Mesendoderm (in vitro differentiated cells): ENCODE measurements around the gene DAB2IP.

Experiments used
- DNase-seq: peaks from one replicate; pipeline ENCODE4 v3.0.0; 2013
- H2AK5ac ChIP-seq: 2 replicates; pipeline ENCODE4 v1.6.1; 2013; ENCODE audit warnings: low read length, inconsistent platforms
- H2BK120ac ChIP-seq: 2 replicates; pipeline ENCODE4 v1.6.1; 2013; ENCODE audit warnings: low read depth, mild to moderate bottlenecking, low read length, moderate library complexity, mixed read lengths
- H2BK15ac ChIP-seq: replicated peaks from 2 replicates; pipeline ENCODE4 v1.6.1; 2013; ENCODE audit warnings: low read depth, mild to moderate bottlenecking, moderate library complexity
- H2BK5ac ChIP-seq: 2 replicates; pipeline ENCODE4 v1.6.1; 2013; ENCODE audit warnings: low read length, inconsistent platforms
- H3K18ac ChIP-seq: 2 replicates; pipeline ENCODE4 v1.6.1; 2013; ENCODE audit warnings: mild to moderate bottlenecking, low read length, mixed read lengths
- H3K23ac ChIP-seq: one replicate; pipeline ENCODE4 v1.6.1; 2013; ENCODE audit warnings: low read length
- H3K27ac ChIP-seq: 2 replicates; pipeline ENCODE4 v1.5.1; 2013; ENCODE audit warnings: low read depth, mild to moderate bottlenecking, inconsistent platforms, low read length, moderate library complexity
- H3K27me3 ChIP-seq: 2 replicates; pipeline ENCODE4 v1.6.1; 2013; ENCODE audit warnings: low read length, control low read depth, mild to moderate bottlenecking, inconsistent platforms; ENCODE audit not compliant: insufficient read depth, poor library complexity
- H3K36me3 ChIP-seq: 2 replicates; pipeline ENCODE4 v1.6.1; 2013; ENCODE audit warnings: low read length, inconsistent platforms; ENCODE audit not compliant: control insufficient read depth, insufficient read depth
- H3K4ac ChIP-seq: one replicate; pipeline ENCODE4 v1.6.1; 2013; ENCODE audit warnings: low read depth, mild to moderate bottlenecking, low read length, moderate library complexity
- H3K4me1 ChIP-seq: 2 replicates; pipeline ENCODE4 v1.6.1; 2013; ENCODE audit warnings: low read depth, low read length, inconsistent platforms; ENCODE audit not compliant: control insufficient read depth
- H3K4me2 ChIP-seq: 2 replicates; pipeline ENCODE4 v1.6.1; 2013; ENCODE audit warnings: low read length
- H3K4me3 ChIP-seq: 2 replicates; pipeline ENCODE4 v1.5.1; 2013; ENCODE audit warnings: mild to moderate bottlenecking, low read length
- H3K56ac ChIP-seq: one replicate; pipeline ENCODE4 v1.6.1; 2013; ENCODE audit warnings: low read length
- H3K79me1 ChIP-seq: 2 replicates; pipeline ENCODE4 v1.6.1; 2013; ENCODE audit warnings: low read length, inconsistent platforms
- H3K79me2 ChIP-seq: 2 replicates; pipeline ENCODE4 v1.6.1; 2013; ENCODE audit warnings: mild to moderate bottlenecking, low read length; ENCODE audit not compliant: control insufficient read depth, insufficient read depth
- H3K9ac ChIP-seq: 2 replicates; pipeline ENCODE4 v1.6.1; 2013; ENCODE audit warnings: low read length, inconsistent platforms
- H4K5ac ChIP-seq: one replicate; pipeline ENCODE4 v1.6.1; 2013; ENCODE audit warnings: low read length
- H4K8ac ChIP-seq: one replicate; pipeline ENCODE4 v1.6.1; 2013; ENCODE audit warnings: low read depth, mild to moderate bottlenecking, control low read depth, low read length, moderate library complexity
- WGBS: extraction: QIAGEN DNeasy Blood & Tissue Kit; methylation state at CpG from one replicate; pipeline ENCODE4 v1.1.7; 2013; ENCODE audit warnings: low lambda C conversion rate, missing lambda C conversion rate; ENCODE audit not compliant: insufficient coverage; ENCODE audit errors: extremely low coverage; 5-methylcytosine and 5-hydroxymethylcytosine counted together

DAB2IP gene

DNA sequence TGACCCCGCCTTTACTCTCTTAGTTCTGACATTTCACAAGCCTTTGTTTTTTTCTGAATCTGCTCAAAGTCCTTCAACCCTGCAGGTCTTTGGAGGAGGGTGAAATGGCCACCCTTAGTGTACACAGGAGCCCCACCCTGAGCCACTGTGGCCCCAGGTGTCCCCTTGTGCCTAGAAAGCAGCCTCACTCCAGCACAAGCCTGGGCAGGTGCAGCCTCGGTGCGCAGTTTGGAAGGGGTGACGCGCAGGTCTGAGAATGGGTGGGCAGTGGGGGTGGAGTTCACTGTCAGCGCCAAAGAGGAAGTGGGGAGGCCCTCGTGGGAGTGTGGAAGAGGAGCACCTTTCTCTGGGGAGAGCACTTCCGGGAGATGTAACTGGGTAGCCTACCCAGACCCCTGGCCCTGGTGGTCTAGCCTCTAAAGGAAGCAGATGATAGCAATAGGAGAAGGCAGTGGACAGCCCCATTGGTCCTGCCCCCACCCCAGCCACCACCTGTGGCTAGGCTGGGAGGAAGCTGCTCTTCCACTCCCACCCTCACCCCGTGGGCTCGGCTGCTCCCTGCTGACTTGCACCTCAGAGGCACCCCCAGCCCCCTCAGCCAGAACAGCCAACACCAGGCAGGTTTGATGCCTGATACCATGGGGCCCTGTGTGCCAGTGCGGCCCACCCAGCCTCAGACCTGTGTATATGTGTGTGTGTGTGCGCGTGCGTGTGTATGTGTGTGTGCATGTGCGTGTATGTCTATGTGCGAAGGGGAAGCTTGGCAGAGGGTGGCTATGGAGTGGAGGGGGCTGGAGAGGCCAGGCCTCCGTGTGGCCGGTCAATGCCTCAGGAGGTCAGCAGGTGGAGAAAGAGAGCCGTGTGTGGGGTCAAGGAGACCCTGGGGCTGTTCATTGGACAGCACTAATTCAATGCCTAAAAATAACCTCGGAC lies 16.8 kb upstream of the DAB2IP start:
- Histone ChIP-seq H4K5ac (no peak overlapping the region), H2BK5ac (no peak overlapping the region), H3K9ac (no peak overlapping the region), H2BK15ac (no peak overlapping the region), H3K79me2 (no peaks in the 10 kb centered on the region), H3K18ac (no peak overlapping the region), H3K4me3 (no peak overlapping the region), H2AK5ac (no peak overlapping the region), H3K23ac (no peak overlapping the region), H3K36me3 (no peaks in the 10 kb centered on the region), H3K79me1 (no peaks in the 10 kb centered on the region), H3K27ac (no peak overlapping the region), H4K8ac (no peak overlapping the region), H2BK120ac (no peak overlapping the region), H3K4me1 (no peaks in the 10 kb centered on the region), H3K4me2 (no peak overlapping the region), H3K4ac (no peak overlapping the region), H3K56ac (no peak overlapping the region), H3K27me3 (no peaks in the 10 kb centered on the region)
- WGBS, result no CpG with 5 or more reads among the region's 20 CpGs
- DNase-seq, result peak; percentile 72

DNA sequence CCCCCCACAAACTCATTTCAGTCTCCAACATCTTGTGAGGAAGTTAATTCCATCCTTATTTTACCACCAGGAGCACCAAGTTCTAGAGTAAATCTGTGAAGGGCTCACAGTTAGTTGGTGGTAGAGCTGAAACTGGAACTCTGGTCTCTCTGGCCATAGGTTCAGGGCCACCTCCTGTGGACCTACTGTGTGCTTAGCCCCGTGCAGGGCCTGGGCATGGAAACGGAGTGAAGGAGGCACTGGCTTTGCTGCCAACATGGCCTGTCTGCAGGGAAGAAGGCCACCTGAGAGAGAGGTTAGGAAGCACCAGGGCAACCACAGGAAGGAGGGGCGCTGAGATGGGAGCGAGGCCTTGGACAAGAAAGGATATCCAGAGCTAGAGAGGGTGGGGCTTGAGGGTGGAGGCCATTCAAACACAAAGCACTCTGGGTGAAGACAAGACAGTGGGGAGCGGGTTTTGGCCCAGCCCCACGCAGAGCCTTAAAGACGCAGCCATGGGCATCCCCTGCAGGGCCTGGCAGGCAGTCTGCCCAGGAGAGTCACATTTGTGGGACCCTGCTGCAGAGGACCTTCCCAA lies 16.0 kb upstream of the DAB2IP start:
- no peak overlapping the region for H3K4me3 ChIP-seq
- H2BK15ac ChIP-seq, result no peak overlapping the region
- no peak overlapping the region for H3K4me2 ChIP-seq
- H3K27me3 ChIP-seq, result no peaks in the 10 kb centered on the region
- H3K4me1 ChIP-seq, result no peaks in the 10 kb centered on the region
- no peak overlapping the region for H2BK120ac ChIP-seq
- H2AK5ac ChIP-seq, result no peak overlapping the region
- no peak overlapping the region for H3K56ac ChIP-seq
- H3K36me3 ChIP-seq, result no peaks in the 10 kb centered on the region
- H4K8ac ChIP-seq, result no peak overlapping the region
- no peak overlapping the region for H4K5ac ChIP-seq
- no CpG with 5 or more reads among the region's 7 CpGs for WGBS
- H2BK5ac ChIP-seq, result no peak overlapping the region
- H3K4ac ChIP-seq, result no peak overlapping the region
- H3K9ac ChIP-seq, result no peak overlapping the region
- no peaks in the 10 kb centered on the region for H3K79me1 ChIP-seq
- no peak overlapping the region for H3K27ac ChIP-seq
- H3K18ac ChIP-seq, result no peak overlapping the region
- no peaks in the 10 kb centered on the region for H3K79me2 ChIP-seq
- H3K23ac ChIP-seq, result no peak overlapping the region
- no peak for DNase-seq

DNA sequence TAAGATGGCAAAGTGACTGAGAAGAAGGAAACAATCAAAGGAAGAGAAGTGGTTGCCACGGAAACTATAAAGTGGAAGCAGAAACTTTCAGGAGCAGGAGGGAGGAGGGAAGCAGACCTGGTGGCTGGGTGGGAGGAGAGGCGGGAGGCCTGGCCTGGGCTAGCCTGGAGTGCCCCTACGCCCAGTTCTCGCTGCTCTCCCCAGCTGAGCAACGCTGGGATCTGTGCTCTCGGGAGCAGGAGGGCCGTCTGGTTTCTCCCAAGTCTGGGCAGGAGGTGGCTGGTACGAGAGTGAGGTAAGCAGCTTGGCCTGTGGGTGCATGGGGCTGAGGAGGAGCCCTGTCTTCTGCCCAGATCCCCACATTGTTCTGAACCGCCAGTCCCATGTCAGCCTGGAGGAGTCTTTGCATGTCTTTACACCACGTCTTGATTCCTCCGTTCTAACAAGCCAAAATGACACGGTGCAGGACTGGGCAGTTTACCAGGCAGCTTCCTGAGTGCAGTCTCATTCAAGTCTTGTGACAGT lies 15.0 kb upstream of the DAB2IP start:
- H3K79me2 ChIP-seq, result no peaks in the 10 kb centered on the region
- H3K56ac ChIP-seq, result peak overlapping the region; percentile 25
- no peak overlapping the region for H2BK5ac ChIP-seq
- H3K4me1 ChIP-seq, result no peaks in the 10 kb centered on the region
- no peak overlapping the region for H4K5ac ChIP-seq
- no peak overlapping the region for H3K9ac ChIP-seq
- H3K36me3 ChIP-seq, result no peaks in the 10 kb centered on the region
- H2BK120ac ChIP-seq, result no peak overlapping the region
- H2AK5ac ChIP-seq, result no peak overlapping the region
- H3K27ac ChIP-seq, result no peak overlapping the region
- H2BK15ac ChIP-seq, result no peak overlapping the region
- no peak overlapping the region for H3K4ac ChIP-seq
- H4K8ac ChIP-seq, result no peak overlapping the region
- H3K4me2 ChIP-seq, result no peak overlapping the region
- H3K79me1 ChIP-seq, result no peaks in the 10 kb centered on the region
- H3K27me3 ChIP-seq, result no peaks in the 10 kb centered on the region
- H3K18ac ChIP-seq, result no peak overlapping the region
- DNase-seq, result no peak
- WGBS, result no CpG with 5 or more reads among the region's 12 CpGs
- peak overlapping the region; percentile 15 for H3K23ac ChIP-seq
- no peak overlapping the region for H3K4me3 ChIP-seq

DNA sequence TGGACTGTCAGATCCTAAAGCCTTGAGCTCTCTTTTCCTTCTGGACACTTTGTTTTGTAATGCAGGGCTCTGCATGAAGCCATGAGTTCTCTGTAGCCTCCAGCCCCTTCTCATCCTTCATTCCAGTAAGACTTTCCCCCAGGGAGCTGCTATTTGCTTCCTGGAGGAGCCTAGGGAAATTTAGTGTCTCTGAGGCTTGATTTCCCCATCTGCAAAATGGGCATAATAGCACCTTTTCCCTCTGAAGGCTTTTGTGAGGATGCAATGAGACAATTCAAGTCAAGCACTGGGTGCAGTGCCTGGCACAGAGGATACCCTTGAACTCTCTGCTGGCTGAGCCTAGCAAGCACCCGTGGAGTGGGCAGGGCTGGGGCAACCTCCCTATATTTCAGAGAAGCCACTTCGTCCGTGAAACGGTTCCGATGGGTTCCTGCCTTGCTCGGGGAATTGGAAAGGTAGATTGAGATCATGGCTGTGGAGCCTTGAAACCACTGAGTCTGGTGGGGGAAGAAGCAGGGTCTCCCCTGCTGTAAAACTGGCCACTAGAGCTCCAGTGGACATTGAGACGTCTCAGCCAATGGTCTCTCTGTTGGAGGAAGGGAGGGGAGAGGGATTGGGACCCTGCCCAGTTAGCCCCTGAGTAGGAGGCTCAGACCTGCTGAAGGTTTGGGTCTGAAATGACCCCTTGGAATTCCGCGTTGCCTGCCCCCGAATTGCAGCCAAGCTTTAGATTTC lies 14.3 kb upstream of the DAB2IP start:
- Histone ChIP-seq H3K79me1 (no peaks in the 10 kb centered on the region), H2BK120ac (no peak overlapping the region), H4K5ac (no peak overlapping the region), H2AK5ac (no peak overlapping the region), H3K18ac (no peak overlapping the region), H3K79me2 (no peaks in the 10 kb centered on the region), H3K36me3 (no peaks in the 10 kb centered on the region), H4K8ac (no peak overlapping the region), H3K56ac (no peak overlapping the region), H3K27me3 (no peaks in the 10 kb centered on the region), H3K23ac (no peak overlapping the region), H3K9ac (no peak overlapping the region), H2BK15ac (no peak overlapping the region), H2BK5ac (no peak overlapping the region), H3K4ac (no peak overlapping the region), H3K4me3 (no peak overlapping the region), H3K27ac (no peak overlapping the region), H3K4me1 (no peaks in the 10 kb centered on the region), H3K4me2 (no peak overlapping the region)
- WGBS, result no CpG with 5 or more reads among the region's 10 CpGs
- no peak for DNase-seq

DNA sequence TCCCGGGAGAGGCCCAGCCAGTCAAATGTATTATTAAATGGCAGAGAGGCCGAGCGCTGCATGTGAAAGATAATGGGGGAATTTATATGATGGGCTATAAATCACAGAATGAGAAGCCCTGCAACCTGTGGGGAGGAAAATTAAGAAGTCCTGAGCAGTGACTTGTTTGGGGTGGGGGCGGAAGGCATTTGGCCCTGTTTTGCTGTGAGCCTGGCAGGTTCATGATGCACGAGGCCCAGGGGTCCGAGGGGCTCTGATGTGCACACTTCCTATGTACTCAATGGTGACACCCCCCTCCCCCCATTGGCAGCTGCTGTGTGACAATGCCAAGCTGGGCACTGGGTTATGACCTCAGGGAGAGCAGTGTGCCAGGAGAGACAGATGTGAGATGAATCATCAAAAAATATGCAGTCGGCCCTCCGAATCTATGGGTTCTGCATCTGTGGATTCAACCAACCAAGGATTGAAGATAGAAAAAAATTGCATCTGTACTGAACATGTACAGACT lies 13.7 kb upstream of the DAB2IP start:
- no peak overlapping the region for H3K4me2 ChIP-seq
- H3K4me3 ChIP-seq, result no peak overlapping the region
- no peak for DNase-seq
- H2BK120ac ChIP-seq, result no peak overlapping the region
- H3K4me1 ChIP-seq, result no peaks in the 10 kb centered on the region
- H2AK5ac ChIP-seq, result no peak overlapping the region
- no peak overlapping the region for H4K5ac ChIP-seq
- no peak overlapping the region for H3K4ac ChIP-seq
- no peak overlapping the region for H3K56ac ChIP-seq
- no peak overlapping the region for H2BK5ac ChIP-seq
- H3K18ac ChIP-seq, result no peak overlapping the region
- H3K9ac ChIP-seq, result no peak overlapping the region
- H3K36me3 ChIP-seq, result no peaks in the 10 kb centered on the region
- no peaks in the 10 kb centered on the region for H3K27me3 ChIP-seq
- no peak overlapping the region for H2BK15ac ChIP-seq
- no peaks in the 10 kb centered on the region for H3K79me2 ChIP-seq
- WGBS, result no CpG with 5 or more reads among the region's 8 CpGs
- no peaks in the 10 kb centered on the region for H3K79me1 ChIP-seq
- H3K23ac ChIP-seq, result no peak overlapping the region
- no peak overlapping the region for H3K27ac ChIP-seq
- H4K8ac ChIP-seq, result no peak overlapping the region
